ENCODE data around the gene RTEL1. TPM values are rescaled to one million over a fixed set of nuclear protein-coding genes. Genes with fewer than 3 reads are reported as not detected.
A peak's percentile ranks its signal among the peaks of the same experiment; 100 is the strongest.

Gene RTEL1
- total and polyA plus RNA-seq, 7 donors, result 3.6 to 44.3 (median 22.4) TPM

DNA sequence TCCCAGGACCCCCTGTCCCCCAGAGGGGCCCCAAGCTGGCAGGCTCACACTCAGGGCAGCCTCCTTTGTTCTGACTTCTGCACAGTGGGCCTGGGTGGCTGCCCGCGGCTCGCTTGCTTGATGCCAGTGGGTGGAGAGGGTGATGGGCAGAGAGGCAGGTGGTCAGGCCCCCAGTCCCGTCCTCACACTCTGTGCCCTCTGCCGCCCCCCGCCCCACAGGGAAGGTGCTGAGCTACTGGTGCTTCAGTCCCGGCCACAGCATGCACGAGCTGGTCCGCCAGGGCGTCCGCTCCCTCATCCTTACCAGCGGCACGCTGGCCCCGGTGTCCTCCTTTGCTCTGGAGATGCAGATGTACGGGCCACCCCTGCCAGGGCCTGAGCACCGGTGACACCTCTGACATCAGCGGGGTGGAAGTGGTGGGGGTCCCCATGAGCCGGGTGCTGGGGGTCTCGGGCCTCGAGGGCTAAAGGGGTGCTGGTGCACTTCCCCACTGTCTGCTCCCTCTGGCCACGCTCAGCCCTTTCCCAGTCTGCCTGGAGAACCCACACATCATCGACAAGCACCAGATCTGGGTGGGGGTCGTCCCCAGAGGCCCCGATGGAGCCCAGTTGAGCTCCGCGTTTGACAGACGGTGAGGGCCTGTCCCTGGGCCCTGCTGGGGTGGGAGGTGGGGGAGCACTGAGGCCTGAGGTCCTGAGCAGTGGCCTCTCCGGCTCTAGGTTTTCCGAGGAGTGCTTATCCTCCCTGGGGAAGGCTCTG lies 29.5 kb downstream of the RTEL1 start:
- 91 to 95% methylated on average over 29 of the region's 29 CpGs for WGBS, 2 donors
- TF ChIP-seq, protein P1, sequence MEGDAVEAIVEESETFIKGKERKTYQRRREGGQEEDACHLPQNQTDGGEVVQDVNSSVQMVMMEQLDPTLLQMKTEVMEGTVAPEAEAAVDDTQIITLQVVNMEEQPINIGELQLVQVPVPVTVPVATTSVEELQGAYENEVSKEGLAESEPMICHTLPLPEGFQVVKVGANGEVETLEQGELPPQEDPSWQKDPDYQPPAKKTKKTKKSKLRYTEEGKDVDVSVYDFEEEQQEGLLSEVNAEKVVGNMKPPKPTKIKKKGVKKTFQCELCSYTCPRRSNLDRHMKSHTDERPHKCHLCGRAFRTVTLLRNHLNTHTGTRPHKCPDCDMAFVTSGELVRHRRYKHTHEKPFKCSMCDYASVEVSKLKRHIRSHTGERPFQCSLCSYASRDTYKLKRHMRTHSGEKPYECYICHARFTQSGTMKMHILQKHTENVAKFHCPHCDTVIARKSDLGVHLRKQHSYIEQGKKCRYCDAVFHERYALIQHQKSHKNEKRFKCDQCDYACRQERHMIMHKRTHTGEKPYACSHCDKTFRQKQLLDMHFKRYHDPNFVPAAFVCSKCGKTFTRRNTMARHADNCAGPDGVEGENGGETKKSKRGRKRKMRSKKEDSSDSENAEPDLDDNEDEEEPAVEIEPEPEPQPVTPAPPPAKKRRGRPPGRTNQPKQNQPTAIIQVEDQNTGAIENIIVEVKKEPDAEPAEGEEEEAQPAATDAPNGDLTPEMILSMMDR (IDR thresholded peaks at IDR 0.05), result no peak
- TF ChIP-seq POLR2AphosphoS5 (IDR thresholded peaks at IDR 0.05), result no peak
- no peak for TF ChIP-seq EP300 (IDR thresholded peaks at IDR 0.05)
- TF ChIP-seq POLR2A (IDR thresholded peaks at IDR 0.05), result no peak
- DNase-seq, result no peak
- intact Hi-C loops (cut with DNase I), result no loop called here
- Histone ChIP-seq H3K36me3 (peaks cover 0 to 5% (median 0%) of the 10 kb centered on the region in 4 donors), H3K27ac (peak overlapping the region; percentile 48 to 87 (median 74)), H3K27me3 (no peaks in the 10 kb centered on the region), H3K9me3 (no peaks in the 10 kb centered on the region), H3K4me1 (peaks cover 2 to 41% (median 38%) of the 10 kb centered on the region in 4 donors), H3K4me3 (peak overlapping the region in 1 of 4 donors; percentile 4)

DNA sequence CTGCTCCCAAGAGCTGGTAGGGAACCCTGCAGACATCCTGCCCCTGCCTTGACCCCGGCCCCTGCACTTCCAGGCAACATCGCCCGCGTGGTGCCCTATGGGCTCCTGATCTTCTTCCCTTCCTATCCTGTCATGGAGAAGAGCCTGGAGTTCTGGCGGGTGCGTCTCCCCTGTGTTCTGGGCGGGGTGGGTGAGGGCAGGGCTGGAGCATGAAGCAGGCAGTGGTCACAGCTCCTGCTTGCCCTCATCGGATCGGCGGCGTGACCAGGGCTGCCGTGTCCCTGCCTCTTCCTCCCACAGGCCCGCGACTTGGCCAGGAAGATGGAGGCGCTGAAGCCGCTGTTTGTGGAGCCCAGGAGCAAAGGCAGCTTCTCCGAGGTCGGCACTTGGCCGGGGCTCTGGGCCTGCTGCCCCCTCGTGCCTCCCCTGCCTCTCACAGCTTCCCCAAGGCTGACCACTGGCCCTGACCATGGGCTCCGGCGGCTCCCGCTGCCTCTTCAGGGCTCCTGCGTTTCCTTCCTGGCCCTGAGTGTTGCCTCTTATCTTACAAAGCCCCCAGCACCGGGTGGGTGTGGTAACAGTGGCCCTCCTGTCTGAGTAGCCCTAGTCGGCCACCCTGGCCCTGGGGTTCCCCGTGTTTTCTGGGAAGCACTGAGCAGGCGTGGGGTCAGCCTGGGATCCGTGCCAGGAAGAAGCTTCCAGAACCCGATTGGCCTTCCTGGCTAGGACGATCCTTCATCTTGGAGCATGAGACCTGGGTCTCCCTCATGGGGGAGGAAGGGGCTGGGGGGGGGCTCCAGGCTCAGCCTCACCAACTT lies 30.3 kb downstream of the RTEL1 start:
- TF ChIP-seq, protein P1 (IDR thresholded peaks at IDR 0.05), result no peak
- TF ChIP-seq POLR2AphosphoS5 (IDR thresholded peaks at IDR 0.05) (peak in 1 of 4 donors; percentile 27), POLR2A (IDR thresholded peaks at IDR 0.05) (no peak)
- H3K27ac ChIP-seq, result peak overlapping the region; percentile 48 to 87 (median 74)
- 85 to 90% methylated on average over 31 of the region's 31 CpGs for WGBS, 2 donors
- H3K4me3 ChIP-seq, result no peak overlapping the region
- peaks cover 0 to 5% (median 0%) of the 10 kb centered on the region in 4 donors for H3K36me3 ChIP-seq
- H3K27me3 ChIP-seq, result no peaks in the 10 kb centered on the region
- no peak for DNase-seq
- H3K4me1 ChIP-seq, result peaks cover 2 to 33% (median 30%) of the 10 kb centered on the region in 4 donors
- no peaks in the 10 kb centered on the region for H3K9me3 ChIP-seq
- intact Hi-C loops (cut with DNase I), result no loop called here

DNA sequence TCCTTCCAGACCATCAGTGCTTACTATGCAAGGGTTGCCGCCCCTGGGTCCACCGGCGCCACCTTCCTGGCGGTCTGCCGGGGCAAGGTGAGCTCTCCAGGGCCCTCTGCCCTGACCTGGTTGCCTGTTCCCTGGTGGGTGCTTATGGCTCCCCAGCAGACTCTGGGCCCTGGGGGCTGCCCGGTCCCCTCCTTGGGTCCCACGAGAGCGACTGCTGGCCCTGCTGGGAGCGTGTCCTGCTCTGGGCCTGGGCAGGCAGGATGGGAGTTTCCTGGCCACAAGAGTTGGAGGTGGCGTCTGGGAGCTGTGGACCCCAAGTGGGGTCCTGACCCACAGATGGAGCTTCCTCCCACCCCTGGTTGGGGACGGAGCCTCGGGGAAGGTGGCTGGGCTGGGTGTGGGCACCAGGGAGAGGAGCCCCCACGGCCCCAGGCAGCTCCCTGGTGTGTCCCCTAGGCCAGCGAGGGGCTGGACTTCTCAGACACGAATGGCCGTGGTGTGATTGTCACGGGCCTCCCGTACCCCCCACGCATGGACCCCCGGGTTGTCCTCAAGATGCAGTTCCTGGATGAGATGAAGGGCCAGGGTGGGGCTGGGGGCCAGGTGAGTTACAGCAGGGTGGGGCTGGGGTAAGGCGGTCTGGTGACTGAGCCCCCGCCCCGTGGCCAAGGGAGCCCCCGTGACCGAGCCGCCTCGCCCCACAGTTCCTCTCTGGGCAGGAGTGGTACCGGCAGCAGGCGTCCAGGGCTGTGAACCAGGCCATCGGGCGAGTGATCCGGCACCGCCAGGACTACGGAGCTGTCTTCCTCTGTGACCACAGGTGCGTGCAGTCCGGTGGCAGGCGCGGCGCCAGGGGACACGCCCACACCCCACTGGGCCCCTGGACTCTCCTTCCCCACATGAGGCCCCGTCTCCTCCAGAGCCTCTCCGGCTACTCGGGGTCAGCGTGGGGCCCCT lies 31.2 kb downstream of the RTEL1 start:
- Histone ChIP-seq H3K27me3 (no peaks in the 10 kb centered on the region), H3K4me3 (no peak overlapping the region), H3K9me3 (no peaks in the 10 kb centered on the region), H3K4me1 (peaks cover 2 to 32% (median 30%) of the 10 kb centered on the region in 4 donors), H3K36me3 (peaks cover 0 to 8% (median 7%) of the 10 kb centered on the region in 4 donors), H3K27ac (peak overlapping the region in 2 of 4 donors; percentile 73 to 87)
- TF ChIP-seq POLR2AphosphoS5 (IDR thresholded peaks at IDR 0.05) (peak in 1 of 4 donors; percentile 15), EP300 (IDR thresholded peaks at IDR 0.05) (no peak), POLR2A (IDR thresholded peaks at IDR 0.05) (no peak)
- TF ChIP-seq, protein P1 (IDR thresholded peaks at IDR 0.05), result no peak
- DNase-seq, result no peak
- WGBS, 2 donors, result 48 to 87% methylated on average over 44 of the region's 44 CpGs
- intact Hi-C loops (cut with DNase I), result no loop called here
